PFSK-1 (cell line): ENCODE data around the gene ZCCHC2.

ENCODE experiments used
- FOXP2 ChIP-seq: optimal IDR thresholded peaks from 2 replicates; pipeline ENCODE3; 2011; ENCODE audit warnings: borderline replicate concordance, control low read depth, inconsistent platforms; ENCODE audit not compliant: insufficient read depth; ENCODE audit errors: extremely low read length, extremely low read depth
- POLR2AphosphoS5 ChIP-seq: IDR thresholded peaks from 2 replicates; pipeline ENCODE4 v1.6.1; 2012; ENCODE audit warnings: low read depth, mild to moderate bottlenecking, control low read depth, low read length, moderate library complexity
- REST ChIP-seq, 2 experiments: IDR thresholded peaks; 2 replicates each; pipeline versions ENCODE4 v1.6.1 to v1.8.0; 2011 to 2012; ENCODE audit warnings: low read depth in 2 of 2, low read length in 2 of 2, control low read depth in 1 of 2, inconsistent platforms in 1 of 2, mild to moderate bottlenecking in 1 of 2, moderate library complexity in 1 of 2; ENCODE audit not compliant: insufficient read depth in 1 of 2
- TAF1 ChIP-seq: IDR thresholded peaks from 2 replicates; pipeline ENCODE4 v1.6.1; 2012; ENCODE audit warnings: low read length, control low read depth, borderline replicate concordance; ENCODE audit not compliant: insufficient read depth

GRCh38 chr18:62607302-62607701 is 84.5 kb downstream of the ZCCHC2 start:
- TF ChIP-seq TAF1 (no peak), FOXP2 (no peak), POLR2AphosphoS5 (no peak), REST (IDR thresholded peaks at IDR 0.05; ENCODE audit: insufficient read depth in 1 of 2, low read depth in 2 of 2, low read length in 2 of 2) (no peak)
